Measurements from ENCODE around the gene RNF31.
A peak's percentile ranks its signal among the peaks of the same experiment; 100 is the strongest.

RNF31 gene

DNA sequence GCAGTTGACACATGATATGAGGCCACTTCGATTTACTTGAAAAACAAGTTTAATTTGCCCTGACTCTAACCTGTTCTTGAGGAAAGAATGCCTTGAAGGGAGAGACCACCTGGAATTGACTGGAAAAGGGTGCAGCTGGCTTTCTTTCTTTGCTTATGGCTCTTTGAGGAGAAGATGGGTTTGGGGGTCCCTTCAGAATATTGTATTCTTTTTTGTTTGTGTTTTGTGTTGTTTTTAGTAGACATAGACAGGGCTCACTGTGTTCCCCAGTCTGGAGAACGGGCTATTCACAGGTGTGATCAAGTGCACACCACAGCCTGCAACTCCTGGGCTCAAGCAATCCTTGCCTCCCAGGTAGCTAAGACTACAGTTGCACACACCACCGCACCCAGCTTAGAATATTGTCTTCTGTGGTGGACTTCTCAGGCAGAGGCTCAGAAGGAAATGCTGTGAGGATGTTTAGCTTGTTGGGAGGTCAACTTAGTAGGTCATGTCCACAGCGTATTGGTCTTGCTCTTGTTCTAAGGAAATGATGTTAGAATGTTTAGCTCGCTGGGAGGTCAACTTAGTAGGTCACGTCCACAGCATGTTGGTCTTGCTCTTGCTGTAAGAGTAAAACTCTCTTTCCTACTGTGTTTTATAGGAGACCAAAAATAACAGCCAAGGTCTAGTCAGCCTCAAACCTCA lies 31.0 kb upstream of the RNF31 start:
- no peak for DNase-seq (ENCODE audit: low spot score)

- DNase-seq (ENCODE audit: low spot score) = no peak
Observed at GRCh38 chr14:24117179-24117578, 30.1 kb upstream of the RNF31 start.

- no peak for DNase-seq (ENCODE audit: low spot score)
Observed at GRCh38 chr14:24119691-24120090, 27.6 kb upstream of the RNF31 start.

DNA sequence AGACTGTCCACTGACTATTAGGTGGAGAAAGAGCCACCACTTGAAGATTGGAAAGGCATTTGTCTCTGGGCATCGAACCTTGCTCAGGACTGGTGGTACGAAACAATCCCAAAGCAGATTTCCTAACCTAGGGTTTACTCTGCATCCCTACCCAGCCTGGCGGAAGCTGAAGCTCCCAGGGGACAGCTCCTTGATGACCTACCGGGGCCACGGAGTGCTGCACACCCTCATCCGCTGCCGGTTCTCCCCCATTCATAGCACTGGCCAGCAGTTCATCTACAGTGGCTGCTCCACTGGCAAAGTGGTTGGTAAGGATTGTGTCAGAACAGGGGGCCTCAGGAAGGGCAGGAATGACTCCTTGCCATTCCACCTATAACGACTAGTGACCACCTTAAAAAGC lies 26.1 kb upstream of the RNF31 start:
- DNase-seq (ENCODE audit: low spot score) = no peak

DNA sequence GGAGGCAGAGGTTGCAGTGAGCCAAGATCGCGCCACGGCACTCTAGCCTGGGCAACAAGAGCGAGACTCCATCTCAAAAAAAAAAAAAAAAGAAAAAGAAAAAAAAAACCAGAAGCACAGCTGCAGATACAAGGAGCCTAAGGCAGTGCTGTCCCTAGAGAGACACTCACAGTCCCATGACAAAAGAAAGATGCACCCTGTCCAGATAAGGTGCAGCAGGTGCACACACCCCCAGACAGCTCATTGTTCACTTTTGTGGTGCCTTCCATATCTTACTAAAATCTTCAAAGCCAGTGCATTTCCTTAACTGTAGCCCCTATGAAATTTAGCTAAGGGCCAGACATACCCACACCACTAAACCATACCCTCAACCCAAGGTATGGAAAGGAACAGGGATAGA lies 24.9 kb upstream of the RNF31 start:
- no peak for DNase-seq (ENCODE audit: low spot score)

DNA sequence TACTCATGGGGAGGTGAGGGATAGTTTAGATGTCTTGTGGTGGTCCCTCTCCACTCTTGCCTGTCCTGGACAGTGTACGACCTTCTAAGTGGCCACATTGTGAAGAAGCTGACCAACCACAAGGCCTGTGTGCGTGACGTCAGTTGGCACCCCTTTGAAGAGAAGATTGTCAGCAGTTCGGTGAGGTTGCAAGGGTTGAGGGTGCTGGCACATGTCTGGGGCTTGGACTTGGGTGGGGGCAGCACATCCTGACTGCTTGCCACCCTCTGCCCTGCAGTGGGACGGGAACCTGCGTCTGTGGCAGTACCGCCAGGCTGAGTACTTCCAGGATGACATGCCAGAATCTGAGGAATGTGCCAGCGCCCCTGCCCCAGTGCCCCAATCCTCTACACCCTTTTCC lies 24.4 kb upstream of the RNF31 start:
- no peak for DNase-seq (ENCODE audit: low spot score)

GRCh38 chr14:24123424-24124417 lies 23.6 kb upstream of the RNF31 start:
- no peak for DNase-seq (ENCODE audit: low spot score)

- no peak for DNase-seq (ENCODE audit: low spot score)
Observed at GRCh38 chr14:24126939-24127338, 20.4 kb upstream of the RNF31 start.

GRCh38 chr14:24127673-24128072 lies 19.6 kb upstream of the RNF31 start:
- no peak for DNase-seq (ENCODE audit: low spot score)

GRCh38 chr14:24129410-24129998 lies 17.8 kb upstream of the RNF31 start:
- DNase-seq (ENCODE audit: low spot score) = no peak

DNA sequence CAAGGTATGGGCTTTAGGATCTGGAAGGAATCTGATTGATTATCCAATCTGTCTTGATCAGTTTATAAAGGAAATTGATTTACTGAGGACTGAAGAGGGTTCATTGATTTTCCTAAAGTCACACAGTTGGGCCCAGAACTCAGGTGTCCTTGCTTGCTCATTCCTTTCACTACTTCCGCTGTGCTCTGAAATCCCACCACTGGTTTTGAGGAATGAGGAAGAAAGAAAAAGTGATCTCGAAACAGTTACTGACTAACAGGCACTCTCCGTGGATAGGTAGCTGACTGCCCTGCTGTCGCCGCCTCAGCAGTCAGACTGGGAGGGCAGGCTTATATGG lies 16.9 kb upstream of the RNF31 start, which contains the start of gene FITM1:
Gene FITM1 (plus strand): TSS at position 280 of the 337 bp plus-strand sequence. CDS start 905 bp downstream, outside the sequence.
- DNase-seq (ENCODE audit: low spot score) = no peak

- no peak for DNase-seq (ENCODE audit: low spot score)
Observed at GRCh38 chr14:24130717-24131548, 16.4 kb upstream of the RNF31 start.

DNA sequence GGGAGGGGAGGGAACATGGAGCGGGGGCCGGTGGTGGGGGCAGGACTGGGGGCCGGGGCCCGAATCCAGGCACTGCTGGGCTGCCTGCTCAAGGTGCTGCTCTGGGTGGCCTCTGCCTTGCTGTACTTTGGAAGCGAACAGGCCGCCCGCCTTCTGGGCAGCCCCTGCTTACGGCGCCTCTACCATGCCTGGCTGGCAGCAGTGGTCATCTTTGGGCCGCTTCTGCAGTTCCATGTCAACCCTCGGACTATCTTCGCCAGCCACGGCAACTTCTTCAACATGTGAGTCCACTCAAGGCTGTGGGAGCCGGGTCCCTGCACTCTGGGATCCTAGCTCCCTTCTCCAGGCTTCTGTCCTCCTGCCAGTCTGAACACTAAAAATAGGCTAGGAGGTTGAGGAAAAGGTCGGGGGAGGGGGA lies 15.7 kb upstream of the RNF31 start:
- no peak for DNase-seq (ENCODE audit: low spot score)

DNA sequence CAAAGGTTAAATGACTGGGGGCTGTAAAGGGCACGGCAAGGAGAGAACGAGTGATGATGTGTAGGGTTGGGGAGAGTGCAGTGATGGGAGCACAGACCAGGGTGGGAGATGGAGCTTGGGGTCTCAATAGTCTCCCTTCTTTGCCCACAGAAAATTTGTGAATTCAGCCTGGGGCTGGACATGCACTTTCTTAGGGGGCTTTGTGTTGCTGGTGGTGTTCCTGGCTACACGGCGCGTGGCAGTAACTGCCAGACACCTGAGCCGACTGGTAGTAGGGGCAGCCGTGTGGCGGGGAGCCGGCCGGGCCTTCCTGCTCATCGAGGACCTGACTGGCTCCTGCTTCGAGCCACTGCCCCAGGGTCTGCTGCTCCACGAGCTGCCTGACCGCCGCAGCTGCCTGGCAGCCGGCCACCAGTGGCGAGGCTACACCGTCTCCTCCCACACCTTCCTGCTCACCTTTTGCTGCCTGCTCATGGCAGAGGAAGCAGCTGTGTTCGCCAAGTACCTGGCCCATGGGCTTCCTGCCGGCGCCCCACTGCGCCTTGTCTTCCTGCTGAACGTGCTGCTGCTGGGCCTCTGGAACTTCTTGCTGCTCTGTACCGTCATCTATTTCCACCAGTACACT lies 15.1 kb upstream of the RNF31 start:
- DNase-seq (ENCODE audit: low spot score) = no peak

DNA sequence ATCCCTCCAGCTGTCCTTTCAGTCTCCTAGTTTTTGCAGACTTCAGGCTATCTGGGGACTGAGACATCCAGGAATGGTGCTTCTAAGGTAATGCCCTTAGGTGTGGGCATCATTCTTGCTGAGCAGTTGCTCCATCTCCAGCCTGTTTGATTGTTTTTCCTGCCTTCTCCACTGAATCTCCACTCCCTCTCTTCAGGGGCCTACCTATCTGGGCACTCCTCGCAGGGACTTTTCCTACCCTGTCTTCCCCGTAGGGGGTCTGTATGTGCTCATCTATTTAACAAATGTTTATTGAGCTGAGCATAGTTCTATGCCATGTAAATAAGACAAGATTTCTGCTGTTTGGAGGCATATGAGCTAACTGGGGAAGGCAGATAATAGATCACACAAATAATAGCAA lies 14.3 kb upstream of the RNF31 start:
- DNase-seq (ENCODE audit: low spot score) = no peak

DNA sequence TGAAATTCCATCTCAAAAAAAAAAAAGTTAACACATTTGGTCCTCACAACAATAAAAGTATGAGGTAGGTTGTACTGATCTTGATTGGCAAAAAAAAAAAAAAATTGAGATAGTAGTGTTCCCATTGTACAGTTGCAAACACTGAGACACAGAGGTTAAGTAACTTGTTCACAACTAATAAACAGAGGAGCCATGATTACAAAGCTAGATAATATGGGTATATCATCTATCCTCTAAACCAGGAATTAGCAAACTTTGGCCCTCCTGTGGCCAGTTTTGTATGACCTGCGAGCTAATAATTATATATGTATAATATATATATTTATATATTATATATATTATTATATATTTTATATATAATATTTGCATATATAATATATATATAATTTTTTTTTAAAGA lies 13.6 kb upstream of the RNF31 start:
- DNase-seq (ENCODE audit: low spot score) = no peak

DNA sequence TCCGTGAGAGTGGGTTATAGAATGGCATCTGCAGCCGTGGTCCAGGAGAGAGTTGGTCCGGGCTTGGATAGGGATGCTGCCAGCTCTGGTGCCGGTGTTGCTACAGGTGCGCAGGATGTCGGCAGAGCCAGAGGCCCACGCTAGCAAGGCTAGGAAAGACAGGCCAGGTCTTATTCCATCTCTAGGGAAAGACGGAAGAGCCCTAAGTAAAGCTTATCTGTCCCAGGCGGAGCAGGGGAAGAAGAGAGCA lies 11.8 kb upstream of the RNF31 start:
- DNase-seq (ENCODE audit: low spot score) = no peak

DNA sequence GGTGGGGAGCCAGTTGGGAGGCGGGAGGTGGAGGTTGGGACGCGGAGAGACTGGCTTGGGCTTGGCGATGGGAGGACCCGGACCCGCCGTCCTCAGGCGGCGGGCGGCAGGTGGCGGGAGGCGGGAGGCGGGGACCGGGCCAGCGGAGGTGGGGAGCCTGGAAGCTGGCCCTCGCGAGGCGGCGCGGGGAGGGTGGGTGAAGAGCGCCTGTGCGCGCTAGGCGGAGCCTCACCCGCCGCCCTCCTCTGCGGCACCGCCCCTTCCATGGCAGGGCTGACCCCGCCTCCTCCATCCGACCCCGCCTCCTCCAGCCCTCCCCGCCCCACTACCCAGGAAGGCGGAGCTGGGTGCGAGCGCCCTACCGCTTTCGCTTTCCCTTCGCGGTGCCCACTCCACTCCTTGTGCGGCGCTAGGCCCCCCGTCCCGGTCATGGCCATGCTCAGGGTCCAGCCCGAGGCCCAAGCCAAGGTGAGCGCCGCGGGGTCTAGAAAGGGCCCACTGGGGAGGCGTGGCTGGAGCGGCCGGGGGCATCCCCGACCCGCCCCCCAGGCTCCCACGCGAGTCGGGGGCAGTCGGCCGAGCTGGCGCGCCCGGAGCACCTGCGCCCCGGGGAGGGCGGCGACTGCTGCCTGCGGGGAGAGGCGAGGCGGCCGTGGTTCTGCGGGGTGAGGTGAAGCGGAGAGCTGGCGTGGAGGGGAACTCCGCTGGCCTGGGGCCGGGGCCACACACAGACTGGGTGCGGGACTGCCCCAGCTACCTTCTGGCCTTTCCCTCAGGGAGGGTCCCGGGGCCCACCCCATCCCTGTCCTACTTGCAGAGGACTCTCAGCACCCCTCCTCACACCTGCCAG lies 11.2 kb upstream of the RNF31 start, which contains the start of gene PSME1:
Gene PSME1 (plus strand): TSS at position 361 of the 850 bp plus-strand sequence. CDS start 69 bp downstream, at position 430.
- peak; percentile 93 for DNase-seq (ENCODE audit: low spot score)

DNA sequence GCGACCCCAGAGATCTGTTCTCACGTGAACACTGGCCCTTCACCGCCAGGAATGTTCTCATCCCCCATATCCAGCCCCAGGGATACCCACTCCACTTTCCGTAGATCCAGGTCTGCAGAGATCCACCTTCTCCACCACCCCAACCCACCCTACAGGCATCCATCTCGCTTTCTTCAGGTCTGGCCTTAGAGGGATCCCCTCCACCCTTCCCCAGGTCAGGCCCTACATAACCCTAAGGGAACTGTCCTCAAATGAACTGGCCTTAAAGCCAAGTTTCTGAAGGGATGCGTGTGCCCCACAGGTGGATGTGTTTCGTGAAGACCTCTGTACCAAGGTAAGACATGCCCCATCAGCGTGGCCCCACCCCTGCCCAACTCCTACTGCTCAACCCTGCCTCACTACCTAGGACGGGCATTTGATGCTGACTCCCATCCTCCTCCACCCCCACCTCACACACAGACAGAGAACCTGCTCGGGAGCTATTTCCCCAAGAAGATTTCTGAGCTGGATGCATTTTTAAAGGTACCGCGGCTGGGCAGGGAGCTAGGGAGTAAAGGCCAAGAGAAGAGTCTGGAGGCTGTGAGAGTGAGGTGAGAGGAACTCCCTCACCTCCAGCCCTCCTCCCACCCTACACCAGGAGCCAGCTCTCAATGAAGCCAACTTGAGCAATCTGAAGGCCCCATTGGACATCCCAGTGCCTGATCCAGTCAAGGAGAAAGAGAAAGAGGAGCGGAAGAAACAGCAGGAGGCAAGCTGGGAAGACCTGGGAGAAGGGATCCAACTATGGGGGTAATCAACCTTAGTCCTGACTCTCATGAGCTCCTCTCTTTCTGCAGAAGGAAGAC lies 10.4 kb upstream of the RNF31 start:
- no peak for DNase-seq (ENCODE audit: low spot score)

All from iPS-NIHi11 (cell line).